ENCODE measurements around the gene MIS18BP1. TPM values are rescaled to one million over a fixed set of nuclear protein-coding genes. Genes with fewer than 3 reads are reported as not detected.
"Not testable (repeated sequence)": the region's sequence is repeated elsewhere in the genome, so short reads cannot be mapped to it uniquely, and the experiment has no call there.

The MIS18BP1 gene
- 10.1 and 26.7 TPM in 2 replicates for total RNA-seq

DNA sequence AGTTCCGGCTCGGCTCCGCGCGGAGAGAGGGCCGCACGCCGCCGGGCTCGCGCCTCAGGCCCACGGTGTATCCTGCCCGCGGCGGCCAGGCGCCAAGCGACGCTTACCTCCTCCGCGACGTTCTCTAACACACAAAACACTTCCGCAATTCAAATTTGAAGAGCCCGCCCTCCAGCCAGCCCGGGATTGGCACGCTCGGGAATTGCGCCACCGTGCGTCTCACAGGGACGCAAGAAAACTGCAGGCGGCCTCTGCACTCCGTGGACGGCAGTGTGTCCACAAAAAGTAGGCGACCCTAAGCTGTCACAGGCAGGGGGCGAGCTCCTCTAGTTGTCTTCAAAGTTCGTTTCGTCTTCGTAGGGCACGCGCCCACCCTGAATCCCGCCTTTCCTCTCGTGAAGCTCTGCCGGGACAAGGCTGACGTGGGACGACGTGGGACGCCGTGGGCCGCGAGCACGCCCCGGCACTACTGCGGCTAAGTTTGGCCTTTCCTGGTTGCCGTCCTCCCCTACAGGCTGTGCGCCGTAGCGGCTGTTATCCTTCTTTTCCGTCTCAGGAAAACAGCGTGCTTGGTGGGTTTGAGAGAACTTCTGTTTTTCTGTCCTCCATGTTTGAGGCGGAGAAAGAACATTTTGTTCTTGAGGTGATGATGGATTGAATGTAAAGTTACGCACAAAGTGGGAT lies at the start of gene MIS18BP1:
Gene MIS18BP1, minus strand, starts transcription at position 133 of the 684 bp plus-strand sequence. CDS start 5,916 bp downstream, outside the sequence.
- peak; percentile 90 for DNase-seq (ENCODE audit: extremely low read depth, low read depth, low spot score)

DNA sequence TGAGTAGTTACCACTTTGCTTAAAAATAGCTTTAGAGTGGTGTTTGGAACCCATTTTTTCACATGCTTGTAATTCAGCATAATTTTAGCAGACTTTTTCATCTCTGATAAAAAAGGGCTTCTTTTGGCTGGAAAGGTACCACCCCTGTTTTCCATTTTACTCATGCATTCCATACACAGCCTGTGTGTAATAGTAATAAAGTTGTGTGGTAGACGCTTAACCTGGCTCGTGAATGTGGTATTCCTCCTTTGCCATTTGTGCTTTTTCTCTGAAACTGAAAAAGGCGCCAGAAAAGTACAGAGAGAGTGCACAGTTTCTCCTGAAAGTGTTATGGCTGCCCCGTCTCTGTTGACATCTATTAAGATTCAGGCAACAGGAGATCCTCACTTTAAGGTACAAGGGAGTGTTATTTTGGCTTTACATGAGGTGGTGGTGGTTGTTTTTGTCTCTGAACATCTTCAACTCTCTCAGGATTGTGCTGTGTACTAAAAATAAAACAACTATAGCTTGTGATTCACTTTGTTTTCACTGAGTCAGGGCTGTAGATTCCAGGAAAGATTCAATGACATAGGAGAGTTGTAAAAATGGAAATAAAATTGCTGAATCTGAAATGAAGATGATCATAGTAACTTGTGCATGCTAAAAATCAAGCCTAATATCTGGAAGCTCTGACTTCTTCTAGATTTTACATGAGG lies 45.6 kb upstream of the MIS18BP1 start:
- no peak for DNase-seq (ENCODE audit: extremely low read depth, low read depth, low spot score)

DNA sequence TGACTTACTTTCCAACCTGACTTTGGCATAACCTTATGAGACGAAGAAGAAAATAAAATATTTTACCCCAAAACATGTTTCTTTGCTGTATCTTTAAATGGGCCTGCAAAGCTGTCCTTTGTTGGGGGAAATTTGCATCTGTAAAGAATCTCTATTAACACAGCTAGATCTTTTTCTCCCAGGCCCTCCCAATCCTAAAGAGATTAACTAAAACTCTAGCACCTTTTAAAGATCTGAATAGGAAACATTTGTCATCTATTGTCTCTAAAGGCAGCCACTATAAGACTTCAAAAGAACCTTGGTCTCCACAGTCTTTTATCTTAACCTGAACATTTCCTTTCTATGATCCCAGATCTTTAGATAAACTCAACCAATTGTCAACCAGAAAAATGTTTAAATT lies 41.8 kb upstream of the MIS18BP1 start:
- not testable (repeated sequence) for DNase-seq (ENCODE audit: extremely low read depth, low read depth, low spot score)

DNA sequence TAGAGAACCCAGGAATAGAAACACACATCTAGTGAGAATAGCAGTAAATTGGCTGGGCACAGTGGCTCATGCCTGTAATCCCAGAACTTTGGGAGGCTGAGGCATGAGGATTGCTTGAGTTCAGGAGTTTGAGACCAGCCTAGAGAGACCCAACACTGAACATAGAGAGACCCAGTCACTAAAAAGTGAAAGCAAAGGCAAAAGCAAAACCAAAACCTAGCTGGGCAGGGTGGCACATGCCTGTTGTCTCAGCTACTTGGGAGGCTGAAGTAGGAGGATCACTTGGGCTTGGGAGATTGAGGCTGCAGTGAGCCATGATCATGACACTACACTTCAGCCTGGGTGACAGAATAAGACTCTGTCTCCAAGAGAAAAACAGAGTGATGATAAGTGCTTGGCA lies 37.5 kb upstream of the MIS18BP1 start:
- no peak for DNase-seq (ENCODE audit: extremely low read depth, low read depth, low spot score)

DNA sequence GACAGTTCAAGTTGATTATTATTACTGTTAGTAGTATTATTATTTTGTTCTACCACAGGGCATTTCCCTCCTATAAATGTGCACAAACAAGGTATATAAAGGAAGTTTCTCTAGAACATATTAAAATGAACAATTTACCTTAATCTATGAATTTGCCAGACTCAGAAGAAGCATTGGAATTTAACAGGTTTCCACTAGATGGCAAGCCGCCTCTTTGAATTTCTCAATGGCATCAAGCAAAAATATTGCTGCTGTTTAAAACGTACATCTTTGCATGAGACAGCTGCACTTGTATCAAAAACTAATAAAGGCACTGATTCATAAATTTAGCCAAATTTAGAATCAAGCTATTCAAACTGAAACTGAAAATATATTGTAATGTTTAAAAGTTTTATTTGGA lies 34.6 kb upstream of the MIS18BP1 start:
- no peak for DNase-seq (ENCODE audit: extremely low read depth, low read depth, low spot score)

DNA sequence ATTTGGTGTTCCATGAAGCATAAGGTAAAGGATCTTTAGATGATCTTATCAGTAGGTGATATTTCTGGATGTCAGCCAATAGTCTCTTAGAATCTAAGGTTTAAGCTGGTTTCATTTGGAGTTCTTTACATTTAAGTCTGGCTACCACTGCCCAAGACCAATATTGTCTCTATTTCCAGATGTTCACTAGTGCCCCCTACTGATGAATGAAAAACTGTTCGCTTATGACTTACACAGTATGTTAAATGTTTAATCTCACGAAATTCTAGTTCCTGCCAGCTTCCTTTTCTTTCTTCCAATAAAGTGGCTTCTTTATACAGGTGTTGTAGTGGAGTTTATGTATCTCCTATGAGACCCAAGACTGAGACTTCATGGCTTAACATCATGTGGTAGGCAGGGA lies 31.8 kb upstream of the MIS18BP1 start:
- DNase-seq (ENCODE audit: extremely low read depth, low read depth, low spot score) = no peak

DNA sequence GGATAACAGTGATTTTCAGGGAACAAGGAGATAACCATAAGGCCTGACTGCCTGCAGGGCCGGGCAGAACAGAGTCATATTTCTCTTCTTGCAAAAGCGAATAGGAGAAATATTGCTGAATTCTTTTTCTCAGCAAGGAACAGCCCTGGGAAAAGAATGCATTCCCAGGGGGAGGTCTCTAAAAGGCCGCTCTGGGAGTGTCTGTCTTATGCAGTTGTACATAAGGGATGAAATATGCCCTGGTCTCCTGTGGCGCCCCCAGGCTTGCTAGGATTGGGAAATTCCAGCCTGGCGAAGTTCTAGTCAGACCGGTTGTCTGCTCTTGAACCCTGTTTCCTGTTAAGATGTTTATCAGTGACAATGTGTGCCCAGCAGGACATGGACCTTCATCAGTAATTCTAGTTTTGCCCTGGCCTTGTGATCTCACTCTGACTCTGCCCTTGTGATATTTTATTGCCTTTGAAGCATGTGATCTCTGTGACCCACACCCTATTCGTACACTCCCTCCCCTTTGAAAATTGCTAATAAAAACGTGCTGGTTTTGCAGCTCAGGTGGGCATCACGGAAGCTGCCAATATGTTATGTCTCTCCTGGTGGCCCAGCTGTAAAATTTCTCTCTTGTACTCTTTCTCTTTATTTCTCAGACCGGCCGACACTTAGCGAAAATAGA lies 28.9 kb upstream of the MIS18BP1 start:
- not testable (repeated sequence) for DNase-seq (ENCODE audit: extremely low read depth, low read depth, low spot score)

DNA sequence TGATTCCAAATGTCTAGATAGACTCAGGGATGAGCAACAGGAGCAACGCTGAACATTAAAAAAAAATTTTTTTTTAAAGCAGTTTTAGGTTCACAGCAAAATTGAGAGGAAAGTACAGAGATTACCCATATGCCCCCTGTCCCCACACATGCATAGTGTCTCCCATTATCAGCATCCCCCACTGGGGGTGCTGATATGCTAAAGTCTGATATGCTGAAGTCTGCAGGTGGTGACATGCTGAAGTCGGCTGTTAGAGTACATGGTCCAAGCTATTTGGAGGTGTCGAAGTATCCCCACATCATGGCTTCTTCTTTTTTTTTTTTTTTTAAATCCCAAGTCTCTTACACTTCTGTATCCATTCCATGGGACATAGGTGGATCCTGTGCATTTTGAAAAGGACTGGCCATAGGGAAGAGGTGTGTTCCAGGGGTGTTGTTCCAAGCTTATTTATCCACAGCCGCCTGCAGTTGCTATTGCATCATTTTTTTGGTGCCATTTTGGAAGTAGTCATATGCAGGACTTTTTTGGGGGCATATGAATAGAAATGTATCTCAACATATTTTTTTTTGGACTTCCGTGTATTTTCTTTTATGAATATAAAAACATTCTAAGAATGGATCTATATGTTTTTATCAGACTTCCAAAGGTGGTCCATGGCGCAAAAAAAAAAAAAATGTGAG lies 19.0 kb upstream of the MIS18BP1 start:
- no peak for DNase-seq (ENCODE audit: extremely low read depth, low read depth, low spot score)

DNA sequence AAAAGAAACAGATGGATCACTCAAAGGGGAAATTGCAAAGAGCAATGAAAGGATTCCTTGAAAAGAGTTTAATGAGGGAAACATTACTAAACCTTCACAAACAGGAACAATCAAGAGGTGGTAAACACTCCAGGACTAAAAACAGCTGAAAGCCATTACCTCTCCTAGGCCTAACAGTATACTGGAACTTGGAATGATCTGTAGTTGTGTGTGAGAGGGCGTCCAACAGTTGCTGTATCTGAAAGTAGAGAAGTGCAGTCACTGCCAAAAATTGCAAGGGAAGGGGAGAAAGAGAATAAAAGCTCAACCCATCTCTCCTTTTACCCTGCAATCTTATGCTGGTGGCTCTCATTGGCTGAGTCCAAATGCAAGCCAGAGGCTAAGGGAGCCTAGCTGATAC lies 17.0 kb upstream of the MIS18BP1 start:
- no peak for DNase-seq (ENCODE audit: extremely low read depth, low read depth, low spot score)

DNA sequence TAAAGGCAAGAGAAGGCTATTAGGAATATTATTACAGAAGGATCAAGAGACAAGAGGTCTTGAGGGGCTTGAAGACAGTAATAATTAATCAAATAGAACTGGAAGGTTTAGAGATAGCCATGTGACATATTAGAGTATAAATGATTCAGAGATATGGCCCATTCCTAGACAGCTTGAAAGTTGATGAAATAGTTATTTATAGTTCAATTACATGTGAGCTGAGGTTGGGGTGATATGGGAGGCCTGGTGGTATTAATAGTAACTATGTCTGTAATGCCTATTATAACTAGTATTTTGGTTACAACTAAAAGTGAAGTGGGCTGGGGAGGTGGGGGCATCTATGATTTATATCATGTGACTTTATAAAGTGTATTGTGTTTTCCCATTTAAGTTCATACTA lies 14.1 kb upstream of the MIS18BP1 start:
- DNase-seq (ENCODE audit: extremely low read depth, low read depth, low spot score) = no peak

DNA sequence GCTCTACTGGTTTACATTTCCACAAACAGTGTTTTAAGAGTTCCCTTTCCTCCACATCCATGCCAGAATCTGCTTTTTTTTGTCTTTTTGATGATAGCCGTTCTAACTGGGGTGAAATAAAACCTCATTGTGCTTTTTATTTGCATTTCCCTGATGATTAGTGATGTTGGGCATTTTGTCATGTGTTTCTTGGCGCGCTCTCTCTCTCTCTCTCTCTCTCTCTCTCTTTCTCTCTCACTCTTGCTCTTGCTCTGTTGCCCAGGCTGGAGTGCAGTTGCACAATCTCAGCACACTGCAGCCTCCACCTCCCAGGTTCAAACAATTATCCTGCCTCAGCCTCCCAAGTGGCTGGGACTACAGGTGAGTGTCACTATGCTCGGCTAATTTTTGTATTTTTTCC lies 9.6 kb upstream of the MIS18BP1 start:
- DNase-seq (ENCODE audit: extremely low read depth, low read depth, low spot score) = no peak

DNA sequence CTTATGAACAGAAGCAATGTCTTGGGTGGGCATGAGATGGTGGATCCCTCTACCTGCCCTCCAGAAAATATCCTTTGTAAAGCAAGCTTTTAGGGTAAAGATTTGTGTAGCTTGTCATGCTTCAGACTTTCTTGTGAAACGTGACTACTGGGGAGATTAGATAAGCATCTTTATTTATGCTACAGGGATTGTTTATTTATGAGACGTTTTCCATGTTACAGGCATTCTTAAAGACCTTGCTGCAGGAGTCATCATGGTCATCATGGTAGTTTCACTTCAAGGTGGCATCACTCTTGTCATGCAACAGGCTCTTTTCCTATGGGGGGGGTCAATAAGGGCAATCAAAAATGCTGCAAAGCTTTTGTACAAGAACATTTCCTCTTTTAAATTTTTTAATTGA lies 8.2 kb upstream of the MIS18BP1 start:
- DNase-seq (ENCODE audit: extremely low read depth, low read depth, low spot score) = no peak

DNA sequence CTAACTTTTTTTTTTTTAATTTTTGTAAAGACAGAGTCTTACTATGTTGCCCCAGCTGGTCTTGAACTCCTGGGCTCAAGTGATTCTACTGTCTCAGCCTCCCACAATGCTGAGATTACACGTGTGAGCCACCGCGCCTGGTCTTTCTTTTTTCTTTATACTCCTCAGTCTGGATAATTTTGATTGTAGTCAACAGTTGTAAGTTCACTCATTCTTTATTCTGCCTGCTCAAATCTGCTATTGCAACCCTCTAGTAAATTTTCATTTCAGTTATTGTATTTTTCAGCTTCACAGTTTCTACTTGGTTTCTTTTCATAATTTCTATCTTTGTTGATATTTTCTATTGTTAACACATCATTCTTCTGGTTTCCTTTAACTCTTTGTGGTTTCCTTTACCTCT lies 5.8 kb upstream of the MIS18BP1 start:
- no peak for DNase-seq (ENCODE audit: extremely low read depth, low read depth, low spot score)

DNA sequence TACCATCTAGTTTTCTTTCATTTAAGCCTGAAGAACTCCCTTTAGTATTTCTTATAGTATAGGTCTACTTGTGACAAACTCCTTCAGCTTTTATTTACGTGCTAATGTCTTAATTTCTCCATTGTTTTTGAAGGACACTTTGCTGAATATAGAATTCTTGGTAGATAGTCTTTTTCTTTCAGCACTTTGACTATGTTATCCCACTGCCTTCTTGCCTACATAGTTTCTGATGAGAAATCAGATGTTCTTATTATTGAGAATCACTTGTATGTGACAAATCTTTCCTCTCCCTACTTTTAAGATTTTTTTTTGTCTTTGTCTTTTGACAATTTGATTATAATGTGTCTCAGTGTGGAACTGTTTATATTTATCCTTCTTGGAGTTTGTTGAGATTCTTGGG lies 5.1 kb upstream of the MIS18BP1 start:
- no peak for DNase-seq (ENCODE audit: extremely low read depth, low read depth, low spot score)

DNA sequence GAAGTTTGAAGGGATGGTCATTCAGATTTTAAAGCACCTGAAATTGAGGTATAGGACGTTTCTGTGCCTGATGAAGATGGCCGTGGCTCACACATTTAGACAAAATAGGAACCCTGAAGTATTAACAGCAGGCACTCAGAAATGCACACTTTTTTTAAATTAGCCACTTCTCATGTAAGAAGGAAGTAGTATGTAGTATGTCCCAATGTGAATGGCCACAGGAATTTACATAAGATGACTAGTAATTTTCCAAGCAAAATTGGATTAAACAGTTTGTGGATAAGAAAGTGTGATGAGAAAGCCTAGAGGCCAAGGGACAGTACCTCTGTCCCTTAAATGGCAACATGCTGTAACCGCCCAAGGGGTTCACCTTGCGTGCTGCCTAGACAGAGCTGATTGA lies 1.8 kb upstream of the MIS18BP1 start:
- no peak for DNase-seq (ENCODE audit: extremely low read depth, low read depth, low spot score)

DNA sequence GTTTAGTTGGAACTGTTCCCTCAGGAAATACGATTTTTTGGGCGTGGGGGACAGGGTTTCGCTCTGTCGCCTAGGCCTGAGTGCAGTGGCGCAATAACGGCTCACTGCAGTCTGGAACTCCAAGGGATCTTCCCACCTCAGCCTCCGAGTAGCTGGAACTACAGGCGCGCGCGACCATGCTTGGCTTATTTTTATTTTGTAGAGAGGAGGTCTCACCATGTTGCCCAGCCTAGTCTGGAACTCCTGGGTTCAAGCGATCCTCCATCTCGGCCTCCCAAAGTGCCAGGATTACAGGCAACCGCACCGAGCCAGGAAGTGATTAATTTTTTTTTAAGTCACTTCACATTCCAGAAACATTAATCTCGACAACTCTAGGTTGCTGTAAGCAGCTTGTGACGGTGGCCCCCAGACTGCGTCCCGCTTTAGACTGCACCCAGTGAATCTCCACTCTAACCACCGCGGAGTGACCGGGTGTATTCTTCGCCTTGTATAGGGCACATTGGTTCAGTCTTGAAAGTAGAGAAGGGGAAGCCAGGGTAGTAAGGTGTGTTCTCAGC lies 830 bp upstream of the MIS18BP1 start:
- no peak for DNase-seq (ENCODE audit: extremely low read depth, low read depth, low spot score)

DNA sequence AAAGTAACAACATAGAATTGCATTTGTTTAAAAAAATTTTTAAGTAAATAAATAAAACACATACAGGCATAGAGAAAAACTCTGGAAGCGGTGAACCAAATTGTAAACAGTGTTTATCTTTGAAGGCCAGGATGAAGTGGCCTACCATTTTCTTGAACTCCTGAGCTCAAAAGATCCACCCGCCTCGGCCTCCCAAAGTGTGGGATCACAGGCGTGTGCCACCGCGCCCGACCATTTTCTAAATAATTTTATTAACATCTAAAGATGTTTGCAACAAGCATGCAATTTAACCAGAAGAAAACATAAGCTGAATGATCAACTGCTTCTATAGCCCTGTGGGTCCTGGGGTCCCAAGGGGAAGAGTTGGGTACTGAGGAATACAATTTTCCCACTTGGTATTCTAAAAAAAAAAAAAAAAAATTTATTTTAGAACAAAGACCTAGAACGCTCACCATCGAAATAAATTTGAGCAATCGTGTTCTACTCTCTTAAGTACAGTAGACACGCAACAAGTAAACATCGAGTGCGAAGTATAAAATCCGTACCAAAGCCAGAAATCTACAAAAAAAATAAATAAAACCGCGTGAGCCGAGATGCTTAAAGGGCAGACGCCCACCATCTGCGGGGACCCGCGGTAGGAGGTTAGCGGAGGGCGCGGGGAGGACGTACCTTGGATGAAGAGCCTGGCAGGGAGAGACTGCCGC lies 484 bp downstream of the MIS18BP1 start:
- no peak for DNase-seq (ENCODE audit: extremely low read depth, low read depth, low spot score)

DNA sequence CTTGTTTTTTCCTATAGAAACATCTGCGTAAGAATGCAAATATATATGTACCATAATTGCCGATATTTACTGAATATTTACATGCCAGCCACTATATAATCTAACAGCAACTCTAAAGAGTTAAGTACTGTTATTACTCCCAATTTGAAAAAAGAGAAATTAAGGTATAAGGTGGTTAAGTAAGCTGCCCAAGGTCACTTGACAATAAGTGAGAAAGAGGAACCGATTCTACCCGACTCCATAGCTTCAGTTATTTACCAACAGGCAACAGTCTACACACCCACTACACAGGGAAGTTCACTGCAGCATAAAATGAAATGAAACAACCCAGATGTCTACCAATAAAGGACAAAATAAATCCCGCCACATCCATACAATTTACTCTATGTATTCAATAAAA lies 1.1 kb downstream of the MIS18BP1 start:
- DNase-seq (ENCODE audit: extremely low read depth, low read depth, low spot score) = no peak

DNA sequence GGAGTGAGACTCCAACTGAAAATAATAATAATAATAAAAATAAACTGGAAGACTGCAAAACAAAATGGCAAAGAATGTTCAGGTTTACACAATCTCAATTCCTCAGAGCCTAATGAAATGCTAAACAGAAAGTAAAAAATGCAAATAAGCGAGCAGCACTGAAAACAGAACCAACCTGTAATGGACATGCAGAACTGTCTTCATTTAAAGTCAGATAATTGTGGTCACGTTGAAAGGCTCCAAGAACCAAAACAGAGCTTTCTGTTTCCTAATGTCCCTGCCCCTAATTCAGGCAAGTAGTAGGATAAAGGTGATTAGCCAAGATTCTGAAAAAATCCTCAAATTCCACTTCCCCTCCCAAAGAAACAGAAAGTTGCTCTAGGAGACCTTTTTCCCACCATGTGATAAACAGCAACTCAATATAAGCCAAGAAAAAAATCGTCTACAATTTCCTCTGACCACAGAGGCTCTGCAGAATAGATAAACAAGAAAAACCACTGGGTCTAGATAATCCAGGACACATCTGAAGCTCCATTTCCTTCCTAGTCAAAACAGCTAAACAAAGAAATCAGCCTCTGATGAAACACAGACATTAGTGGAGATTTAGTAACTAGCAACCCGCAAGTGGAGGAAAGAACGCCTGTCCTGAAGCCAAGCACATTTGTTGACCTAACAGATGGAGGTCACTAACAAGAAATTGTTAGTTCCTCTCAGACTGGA lies 3.0 kb downstream of the MIS18BP1 start:
- DNase-seq (ENCODE audit: extremely low read depth, low read depth, low spot score) = no peak

DNA sequence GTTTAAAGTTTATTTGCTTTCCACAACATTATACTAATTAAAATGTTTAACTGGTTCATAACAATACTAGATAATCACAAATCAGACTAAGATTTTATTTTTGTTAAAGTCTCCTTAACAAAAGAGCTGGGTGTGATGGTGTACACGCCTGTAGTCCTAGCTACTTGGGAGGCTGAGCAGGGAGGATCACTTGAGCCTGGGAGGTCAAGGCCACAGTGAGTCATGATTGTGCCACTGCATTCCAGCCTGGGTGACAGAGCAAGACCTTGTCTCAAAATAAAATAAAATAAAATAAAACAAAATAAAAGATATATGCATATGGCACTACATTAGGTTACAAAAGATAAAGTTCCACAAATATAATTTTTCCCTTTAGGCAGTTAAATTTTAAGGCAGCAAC lies 5.6 kb downstream of the MIS18BP1 start:
- DNase-seq (ENCODE audit: extremely low read depth, low read depth, low spot score) = no peak

Data from glomerular endothelial cell (primary cell).